PC-3 (cell line): ENCODE measurements around the gene DEFB113.
A peak's percentile ranks its signal among the peaks of the same experiment; 100 is the strongest.

Experiments used
- EZH2 ChIP-seq: fragments of 300-600 bp; sonication (generic); IDR thresholded peaks from one replicate; pipeline ENCODE4 v1.6.1; 2017; ENCODE audit warnings: antibody characterized with exemption, mild to moderate bottlenecking, low read length; ENCODE audit not compliant: unreplicated experiment
- EZH2phosphoT487 ChIP-seq: fragments of 300-600 bp; sonication (generic); IDR thresholded peaks from 2 replicates; pipeline ENCODE4 v1.6.1; 2018; ENCODE audit warnings: mild to moderate bottlenecking, antibody characterized with exemption, low read length, borderline replicate concordance
- TF ChIP-seq, protein P1 (sequence below): fragments of 300-600 bp; sonication (generic); conservative IDR thresholded peaks from 2 replicates; pipeline ENCODE4 v1.5.1; 2017; ENCODE audit warnings: antibody characterized with exemption, low read depth, mild to moderate bottlenecking, low read length

DNA sequence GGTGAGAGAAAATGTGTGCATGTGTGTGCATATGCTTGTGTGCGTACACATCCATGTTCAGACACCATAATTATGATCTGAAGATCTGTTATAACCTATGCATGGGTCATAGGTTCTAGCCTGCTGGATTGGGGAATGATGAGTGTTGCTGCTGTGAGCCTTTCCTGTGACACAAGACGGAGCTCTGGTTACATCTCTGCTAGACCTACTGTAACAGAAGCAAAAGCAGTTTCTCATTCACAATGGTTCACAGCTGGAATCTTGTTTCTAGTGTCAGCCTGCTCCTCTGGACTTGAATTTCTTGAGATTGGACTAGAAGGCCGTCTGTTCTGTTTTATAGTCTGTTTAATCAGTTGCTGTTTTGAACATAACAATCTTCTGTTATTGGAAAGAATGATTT is 45.6 kb downstream of the DEFB113 start:
- TF ChIP-seq, protein P1, sequence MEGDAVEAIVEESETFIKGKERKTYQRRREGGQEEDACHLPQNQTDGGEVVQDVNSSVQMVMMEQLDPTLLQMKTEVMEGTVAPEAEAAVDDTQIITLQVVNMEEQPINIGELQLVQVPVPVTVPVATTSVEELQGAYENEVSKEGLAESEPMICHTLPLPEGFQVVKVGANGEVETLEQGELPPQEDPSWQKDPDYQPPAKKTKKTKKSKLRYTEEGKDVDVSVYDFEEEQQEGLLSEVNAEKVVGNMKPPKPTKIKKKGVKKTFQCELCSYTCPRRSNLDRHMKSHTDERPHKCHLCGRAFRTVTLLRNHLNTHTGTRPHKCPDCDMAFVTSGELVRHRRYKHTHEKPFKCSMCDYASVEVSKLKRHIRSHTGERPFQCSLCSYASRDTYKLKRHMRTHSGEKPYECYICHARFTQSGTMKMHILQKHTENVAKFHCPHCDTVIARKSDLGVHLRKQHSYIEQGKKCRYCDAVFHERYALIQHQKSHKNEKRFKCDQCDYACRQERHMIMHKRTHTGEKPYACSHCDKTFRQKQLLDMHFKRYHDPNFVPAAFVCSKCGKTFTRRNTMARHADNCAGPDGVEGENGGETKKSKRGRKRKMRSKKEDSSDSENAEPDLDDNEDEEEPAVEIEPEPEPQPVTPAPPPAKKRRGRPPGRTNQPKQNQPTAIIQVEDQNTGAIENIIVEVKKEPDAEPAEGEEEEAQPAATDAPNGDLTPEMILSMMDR, result 0 out of 2 replicates have a peak, but pooled peaks have one; percentile 17
- no peak for TF ChIP-seq EZH2
- no peak for TF ChIP-seq EZH2phosphoT487
